Lower leg skin (tissue), 4 donors: ENCODE measurements around the gene HHLA2. TPM values are rescaled to one million over a fixed set of nuclear protein-coding genes. Genes with fewer than 3 reads are reported as not detected.

ENCODE experiments used
- DNase-seq, 2 donors: peaks; one replicate each; pipeline ENCODE4 v3.0.0-alpha.2; 2019; ENCODE audit warnings: low spot score in 2 of 2
- H3K4me3 ChIP-seq: fragments of 200-600 bp; sonication (generic); 2 replicates; pipeline ENCODE4 v1.5.1; 2017; ENCODE audit warnings: mild to moderate bottlenecking, low read depth; ENCODE audit not compliant: poor library complexity, severe bottlenecking
- CTCF ChIP-seq, 3 donors: fragments of 450-650 bp; IDR thresholded peaks; one replicate each; pipeline ENCODE4 v1.5.1; 2016; ENCODE audit warnings: antibody characterized with exemption in 3 of 3, mild to moderate bottlenecking in 3 of 3, moderate library complexity in 2 of 3
- POLR2A ChIP-seq, 2 donors: fragments of 450-650 bp; IDR thresholded peaks; one replicate each; pipeline ENCODE4 v1.6.1; 2016 to 2017; ENCODE audit warnings: antibody characterized with exemption in 2 of 2, mild to moderate bottlenecking in 1 of 2, moderate library complexity in 1 of 2
- WGBS, 2 donors: methylation state at CpG; one replicate each; pipeline ENCODE4 v1.1.5; 2018; 5-methylcytosine and 5-hydroxymethylcytosine counted together
- intact Hi-C: fragments of 100-400 bp; cut with DNase I; formaldehyde crosslinking; loops from one replicate; pipeline ENCODE4 v1.15.0; 2023; ENCODE audit warnings: low total_unique reads
- total RNA-seq, 4 donors: library from RNA; depleted of rRNA; stranded (reverse); fragments of >200 nt; gene quantifications; one replicate each; pipeline ENCODE4 v1.1.0, GENCODE V29; 2016

The HHLA2 gene
- total RNA-seq, 4 donors from 2014 or later, result not detected

GRCh38 chr3:108293858-108294257 is 2.5 kb upstream of the HHLA2 start:
- no peak overlapping the region for H3K4me3 ChIP-seq
- 64 to 70% methylated on average over 4 of the region's 4 CpGs for WGBS, 2 donors
- no peak for TF ChIP-seq POLR2A (IDR thresholded peaks at IDR 0.05)
- no peak for TF ChIP-seq CTCF (IDR thresholded peaks at IDR 0.05)
- DNase-seq, result no peak
- intact Hi-C loops, result no loop called here

GRCh38 chr3:108295421-108296175 is 750 bp upstream of the HHLA2 start:
- intact Hi-C loops, result no loop called here
- TF ChIP-seq CTCF (IDR thresholded peaks at IDR 0.05), result no peak
- TF ChIP-seq POLR2A (IDR thresholded peaks at IDR 0.05), result no peak
- no peak for DNase-seq
- WGBS, 2 donors, result 78 to 82% methylated on average over 7 of the region's 7 CpGs
- H3K4me3 ChIP-seq, result no peak overlapping the region

GRCh38 chr3:108297647-108298046 is 1.3 kb downstream of the HHLA2 start:
- WGBS, 2 donors, result 43 to 57% methylated on average over 3 of the region's 3 CpGs
- TF ChIP-seq CTCF (IDR thresholded peaks at IDR 0.05) (no peak), POLR2A (IDR thresholded peaks at IDR 0.05) (no peak)
- H3K4me3 ChIP-seq, result no peak overlapping the region
- intact Hi-C loops, result no loop called here
- no peak for DNase-seq

GRCh38 chr3:108298056-108298455 is 1.7 kb downstream of the HHLA2 start:
- intact Hi-C loops, result no loop called here
- TF ChIP-seq CTCF (IDR thresholded peaks at IDR 0.05) (no peak), POLR2A (IDR thresholded peaks at IDR 0.05) (no peak)
- WGBS, 2 donors, result 60 to 72% methylated on average over 2 of the region's 2 CpGs
- no peak overlapping the region for H3K4me3 ChIP-seq
- DNase-seq, result no peak

- intact Hi-C loops, result no loop called here
- no peak for TF ChIP-seq POLR2A (IDR thresholded peaks at IDR 0.05)
- no peak overlapping the region for H3K4me3 ChIP-seq
- DNase-seq, result no peak
- WGBS, 2 donors, result 65 to 71% methylated on average over 9 of the region's 9 CpGs
These were observed 3.9 kb downstream of the HHLA2 start for GRCh38 chr3:108300103-108300849.

GRCh38 chr3:108301695-108302404 is 5.5 kb downstream of the HHLA2 start:
- WGBS, 2 donors, result 64 to 69% methylated on average over 5 of the region's 5 CpGs
- intact Hi-C loops, result no loop called here
- H3K4me3 ChIP-seq, result no peak overlapping the region
- no peak for DNase-seq
- no peak for TF ChIP-seq POLR2A (IDR thresholded peaks at IDR 0.05)
- no peak for TF ChIP-seq CTCF (IDR thresholded peaks at IDR 0.05)
